NCI-H2107 (cell line): ENCODE measurements around the gene OSBPL5.
"Not testable (repeated sequence)": the region's sequence is repeated elsewhere in the genome, so short reads cannot be mapped to it uniquely, and the experiment has no call there.

Experiments
- DNase-seq: peaks from one replicate; lab custom pipeline; 2025; lab: John Stamatoyannopoulos, UW

The OSBPL5 gene

DNA sequence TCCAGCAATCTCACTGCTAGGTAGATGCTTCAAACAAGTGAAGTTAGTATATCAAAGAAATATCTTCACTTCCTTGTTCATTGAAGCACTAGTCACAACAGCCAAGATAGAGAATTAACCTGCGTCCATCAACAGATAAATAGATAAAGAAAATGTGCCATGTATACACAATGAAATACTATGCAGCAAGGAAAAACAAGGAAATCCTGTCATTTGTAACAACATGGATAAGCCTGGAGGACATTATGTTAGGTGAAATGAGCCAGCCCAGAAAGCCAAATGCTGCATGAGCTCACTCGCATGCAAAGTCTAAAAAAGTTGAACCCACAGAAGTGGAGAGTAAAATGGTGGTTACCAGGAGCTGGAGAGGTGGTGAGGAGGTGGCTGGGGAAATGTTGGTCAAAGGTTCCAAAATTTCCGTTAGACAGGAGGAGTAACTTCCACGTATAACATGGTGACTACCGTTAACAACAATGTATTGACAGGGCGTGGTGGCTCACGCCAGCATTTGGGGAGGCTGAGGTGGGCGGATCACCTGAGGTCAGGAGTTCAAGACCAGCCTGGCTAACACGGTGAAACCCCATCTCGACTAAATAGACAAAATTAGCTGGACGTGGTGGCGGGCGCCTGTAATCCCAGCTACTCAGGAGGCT lies 84.3 kb downstream of the OSBPL5 start:
- no peak for DNase-seq

DNA sequence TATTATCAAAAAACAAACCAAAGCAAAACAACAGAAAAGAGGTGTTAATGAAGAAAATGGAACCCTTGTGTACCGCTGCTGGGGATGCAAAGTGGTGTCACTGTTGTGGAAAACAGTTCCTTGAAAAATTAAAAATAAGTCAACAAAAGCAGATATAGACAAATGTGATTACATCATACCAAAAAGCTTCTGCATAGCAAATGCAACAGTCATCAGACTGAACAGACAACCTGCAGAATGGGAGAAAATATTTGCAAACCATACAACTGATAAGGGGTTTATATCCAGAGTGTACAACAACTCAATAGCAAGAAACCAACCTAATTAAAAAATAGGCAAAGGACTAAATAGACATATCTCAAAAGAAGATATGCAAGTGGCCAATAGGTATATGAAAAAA lies 85.0 kb downstream of the OSBPL5 start:
- DNase-seq, result no peak

DNA sequence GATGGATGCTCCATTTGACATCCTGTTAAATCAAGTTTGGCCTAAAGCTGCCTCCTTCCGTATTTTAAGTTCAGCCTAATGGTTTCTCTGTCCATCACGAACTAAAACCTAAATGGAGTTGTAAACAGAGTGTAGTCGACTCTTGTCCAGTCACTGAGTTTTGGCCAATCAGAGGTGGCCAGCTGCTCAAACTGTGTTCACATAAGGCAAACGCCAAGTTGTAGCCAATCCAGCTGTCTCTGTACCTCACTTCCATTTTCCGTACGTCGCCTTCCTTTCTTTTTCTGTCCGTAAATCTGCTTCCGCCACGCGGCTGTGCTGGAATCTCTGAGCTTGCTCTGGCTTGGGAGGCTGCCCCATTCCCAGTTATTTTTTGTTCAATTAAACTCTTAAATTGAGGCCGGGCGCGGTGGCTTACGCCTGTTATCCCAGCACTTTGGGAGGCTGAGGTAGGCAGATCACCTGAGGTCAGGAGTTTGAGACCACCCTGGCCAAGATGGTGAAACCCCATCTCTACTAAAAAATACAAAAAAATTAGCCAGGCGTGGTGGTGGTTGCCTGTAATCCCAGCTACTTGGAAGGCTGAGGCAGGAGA lies 87.2 kb downstream of the OSBPL5 start:
- no peak for DNase-seq

DNA sequence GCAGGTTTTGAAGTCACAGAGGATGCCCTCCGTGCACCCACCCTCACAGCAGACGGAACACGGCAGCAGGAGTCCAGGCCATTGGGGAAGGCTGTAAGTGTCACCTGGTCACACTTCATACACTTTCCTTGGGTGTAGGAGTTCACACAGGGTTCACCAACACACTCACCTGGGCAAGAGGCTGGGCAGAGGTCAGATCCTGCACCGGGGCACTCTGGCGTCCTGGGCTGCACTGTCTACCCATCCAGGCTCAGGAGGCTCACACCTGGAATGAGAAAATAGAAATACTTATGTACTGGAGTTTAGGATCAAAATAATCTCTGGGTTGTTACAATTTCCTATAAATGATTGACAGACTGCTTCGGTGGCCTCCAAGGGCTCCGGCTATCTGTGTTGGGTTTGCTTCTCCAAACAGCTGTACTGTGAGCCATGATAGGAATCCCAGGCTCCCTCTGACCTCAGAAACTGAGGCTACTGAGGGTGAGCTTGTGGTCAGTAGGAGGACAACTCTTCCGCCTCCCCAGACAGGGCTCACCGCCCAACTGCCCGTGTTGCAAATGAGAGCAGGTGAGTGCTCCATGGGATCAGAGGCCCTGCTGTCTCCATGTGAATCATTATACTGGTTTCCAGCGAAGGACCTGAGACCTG lies 87.8 kb downstream of the OSBPL5 start:
- DNase-seq, result no peak

DNA sequence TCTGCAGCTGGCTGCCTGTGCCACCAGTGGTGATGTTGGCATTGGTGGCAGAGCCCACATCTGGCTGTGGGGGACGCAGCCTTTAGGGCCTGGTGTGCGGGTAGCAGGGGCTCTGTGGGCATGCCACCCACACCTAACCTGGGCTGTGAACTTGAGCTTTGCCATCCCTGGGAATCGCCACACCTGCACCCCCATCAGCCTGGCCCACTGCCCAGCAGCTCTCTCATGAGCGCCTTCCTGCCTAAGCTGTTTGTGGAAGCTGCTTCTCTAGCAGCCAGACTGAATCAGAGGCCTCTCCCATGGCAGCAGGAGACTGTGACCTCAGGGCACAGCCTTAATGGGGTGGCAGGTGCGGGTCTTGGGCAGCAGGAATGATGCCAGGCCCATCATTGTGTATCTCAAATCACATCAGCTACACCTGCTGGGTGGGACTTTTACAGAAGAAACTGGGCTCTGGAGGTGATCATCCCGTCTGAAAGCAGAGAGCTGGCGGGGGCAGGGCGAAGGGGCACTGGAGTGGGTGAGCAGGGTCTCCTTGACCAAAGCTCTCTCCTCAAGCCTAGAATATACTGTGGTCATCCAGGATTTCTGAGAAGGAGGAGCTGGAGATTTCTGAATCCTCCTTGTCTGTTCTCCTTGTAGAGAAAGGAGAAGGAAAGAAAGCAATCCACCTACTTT lies 90.1 kb downstream of the OSBPL5 start:
- DNase-seq, result peak; percentile 14

DNA sequence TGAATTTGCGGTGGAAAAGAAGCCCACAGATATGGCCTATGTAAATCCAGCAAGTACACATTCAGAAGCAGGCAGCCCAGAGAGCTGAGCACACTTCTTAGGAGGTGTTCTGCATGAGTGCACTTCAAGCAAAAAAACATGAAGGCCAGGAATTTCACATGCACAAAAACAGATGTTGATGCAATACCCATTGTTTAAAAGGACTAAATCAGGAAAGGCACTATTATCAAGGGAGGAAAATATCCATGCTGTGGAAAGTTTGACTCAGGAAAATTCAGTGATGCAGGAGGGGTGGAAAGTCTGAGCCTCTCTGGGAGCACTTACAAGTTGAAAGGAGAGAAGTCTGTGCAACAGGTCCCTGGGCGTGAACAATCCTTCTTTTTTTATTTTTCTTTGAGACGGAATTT lies 92.1 kb downstream of the OSBPL5 start:
- DNase-seq, result no peak

DNA sequence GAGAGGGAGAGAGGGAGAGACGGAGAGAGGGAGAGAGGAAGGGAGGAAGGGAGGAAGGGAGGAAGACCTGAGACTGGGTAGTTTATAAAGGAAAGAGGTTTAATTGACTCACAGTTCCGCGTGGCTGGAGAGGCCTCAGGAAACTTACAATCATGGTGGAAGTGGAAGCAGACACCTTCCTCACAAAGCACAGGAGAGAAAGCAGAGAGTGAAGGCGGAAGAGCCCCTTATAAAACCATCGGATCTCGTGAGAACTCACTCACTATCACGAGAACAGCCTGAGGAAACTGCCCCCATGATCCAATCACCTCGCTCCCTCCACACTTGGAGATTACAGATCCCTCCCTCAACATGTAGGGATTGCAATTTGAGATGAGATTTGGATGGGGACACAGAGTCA lies 95.7 kb downstream of the OSBPL5 start:
- DNase-seq, result no peak

DNA sequence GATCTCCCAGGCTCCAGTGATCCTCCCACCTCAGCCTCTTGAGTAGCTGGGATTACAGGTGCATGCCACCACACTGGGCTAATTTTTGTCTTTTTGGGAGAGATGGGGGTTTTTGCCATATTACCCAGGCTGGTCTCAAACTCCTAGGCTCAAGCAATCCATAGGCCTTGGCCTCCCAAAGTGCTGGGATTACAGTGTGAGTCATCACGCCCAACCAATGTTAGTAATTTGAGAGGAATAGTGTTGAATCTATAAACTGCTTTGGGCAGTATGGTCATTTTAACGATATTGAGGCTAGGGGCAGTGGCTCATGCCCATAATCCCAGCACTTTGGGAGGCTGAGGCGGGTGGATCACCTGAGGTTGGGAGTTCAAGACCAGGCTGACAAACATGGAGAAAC lies 98.8 kb downstream of the OSBPL5 start:
- not testable (repeated sequence) for DNase-seq

DNA sequence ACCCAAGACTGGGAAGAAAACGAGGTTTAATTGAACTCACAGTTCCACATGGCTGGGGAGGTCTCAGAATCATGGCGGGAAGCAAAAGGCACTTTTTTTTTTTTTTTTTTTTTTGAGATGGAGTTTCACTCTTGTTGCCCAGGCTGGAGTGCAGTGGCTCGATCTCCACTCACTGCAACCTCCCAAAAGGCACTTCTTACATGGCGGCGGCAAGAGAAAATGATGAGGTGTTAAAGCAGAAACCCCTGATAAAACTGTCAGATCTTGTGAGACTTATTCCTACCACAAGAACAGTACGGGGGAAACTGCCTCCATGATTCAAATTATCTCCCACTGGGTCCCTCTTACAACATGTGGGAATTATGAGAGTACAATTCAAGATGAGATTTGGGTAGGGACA lies 100.4 kb downstream of the OSBPL5 start:
- not testable (repeated sequence) for DNase-seq

DNA sequence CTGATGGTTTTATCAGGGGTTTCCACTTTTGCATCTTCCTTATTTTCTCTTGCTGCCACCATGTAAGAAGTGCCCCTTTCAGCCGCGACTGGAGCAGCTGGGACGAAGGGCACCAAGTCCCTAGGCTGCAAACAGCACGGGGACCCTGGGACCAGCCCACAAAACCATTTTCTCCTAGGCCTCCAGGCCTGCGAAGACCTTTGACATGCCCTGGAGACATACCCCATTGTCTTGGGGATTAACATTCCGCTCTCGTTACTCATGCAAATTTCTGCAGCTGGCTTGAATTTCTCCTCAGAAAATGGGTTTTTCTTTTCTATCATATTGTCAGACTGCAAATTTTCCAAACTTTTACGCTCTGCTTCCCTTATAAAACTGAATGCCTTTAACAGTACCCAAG lies 101.2 kb downstream of the OSBPL5 start:
- DNase-seq, result not testable (repeated sequence)

DNA sequence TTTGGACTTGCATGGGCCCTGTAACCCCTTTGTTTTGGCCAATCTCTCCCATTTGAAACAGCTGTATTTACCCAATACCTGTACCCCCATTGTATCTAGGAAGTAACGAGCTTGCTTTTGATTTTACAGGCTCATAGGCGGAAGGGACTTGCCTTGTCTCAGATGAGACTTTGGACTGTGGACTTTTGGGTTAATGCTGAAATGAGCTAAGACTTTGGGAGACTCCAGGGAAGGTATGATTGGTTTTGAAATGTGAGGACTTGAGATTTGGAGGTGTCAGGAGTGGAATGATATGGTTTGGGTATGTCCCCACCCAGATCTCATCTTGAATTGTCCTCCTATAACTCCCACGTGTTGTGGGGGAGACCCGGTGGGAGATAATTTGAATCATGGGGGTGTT lies 101.7 kb downstream of the OSBPL5 start:
- DNase-seq, result not testable (repeated sequence)

DNA sequence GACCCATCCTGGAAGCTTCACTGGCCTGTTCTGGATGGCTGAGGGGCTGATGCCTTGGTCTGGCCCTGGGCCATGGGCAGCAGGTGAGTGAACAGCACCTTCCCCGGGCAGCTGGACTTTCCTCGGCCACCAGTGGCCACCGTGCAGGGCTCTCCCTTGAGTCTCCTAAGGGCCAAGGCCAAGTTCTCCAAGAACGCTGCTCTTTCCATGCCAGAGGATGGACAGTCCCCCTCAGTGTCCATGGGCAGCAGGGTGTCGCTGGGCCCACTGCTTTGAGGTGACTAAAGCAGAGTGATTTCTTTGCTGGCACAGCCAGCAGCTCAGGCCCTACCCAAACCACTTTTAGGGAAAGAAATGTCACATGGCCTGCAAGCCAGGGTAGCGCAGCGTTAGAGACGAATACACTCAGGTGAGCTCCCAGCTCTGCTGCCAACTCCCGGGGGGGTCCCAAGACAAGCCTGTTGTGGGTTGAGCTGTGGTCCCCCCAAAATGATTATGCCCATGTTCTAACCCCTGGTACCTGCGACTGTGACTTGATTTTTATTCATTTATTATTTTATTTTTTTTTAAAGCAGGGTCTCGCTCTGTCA lies 104.6 kb downstream of the OSBPL5 start:
- no peak for DNase-seq

DNA sequence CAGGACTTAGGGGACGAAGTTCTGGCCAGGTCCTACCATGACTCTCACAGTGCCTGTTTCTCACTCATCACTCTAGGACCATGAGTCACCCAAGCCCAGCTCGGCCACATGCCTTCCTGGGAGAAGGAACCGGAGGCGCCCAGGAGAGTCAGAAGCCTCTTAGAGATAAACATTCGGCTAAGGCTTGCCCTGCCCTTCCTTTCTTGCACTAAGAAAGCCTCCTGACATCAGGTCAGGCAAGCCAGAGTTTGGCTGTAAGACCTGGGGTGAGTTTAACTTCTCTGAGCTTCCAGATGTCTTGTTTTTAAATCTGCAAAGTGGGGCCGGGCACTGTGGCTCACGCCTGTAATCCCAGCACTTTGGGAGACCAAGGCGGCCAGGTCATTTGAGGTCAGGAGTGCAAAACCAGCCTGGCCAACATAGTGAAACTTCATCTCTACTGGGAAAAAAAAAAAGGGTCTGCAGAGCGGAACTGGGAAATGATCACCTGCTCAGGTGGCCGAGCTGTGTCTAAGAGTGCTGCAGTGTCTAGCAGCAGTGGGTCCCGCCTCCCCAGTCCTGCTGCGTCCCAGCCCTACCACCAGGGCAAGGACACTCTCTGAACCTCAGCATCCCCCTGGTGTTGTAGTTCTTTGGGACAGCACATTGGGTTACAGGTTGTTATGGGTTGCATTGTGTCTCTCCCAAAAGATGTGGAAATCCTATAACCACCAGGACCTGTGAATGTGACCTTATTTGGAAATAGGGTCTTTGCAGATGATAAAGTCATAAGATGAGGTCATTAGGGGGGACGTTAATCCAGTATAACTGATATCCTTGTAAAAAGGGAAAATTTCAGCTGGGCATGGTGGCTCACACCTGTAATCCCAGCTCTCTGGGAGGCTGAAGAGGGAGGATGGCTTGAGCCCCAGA lies 106.1 kb downstream of the OSBPL5 start:
- no peak for DNase-seq

DNA sequence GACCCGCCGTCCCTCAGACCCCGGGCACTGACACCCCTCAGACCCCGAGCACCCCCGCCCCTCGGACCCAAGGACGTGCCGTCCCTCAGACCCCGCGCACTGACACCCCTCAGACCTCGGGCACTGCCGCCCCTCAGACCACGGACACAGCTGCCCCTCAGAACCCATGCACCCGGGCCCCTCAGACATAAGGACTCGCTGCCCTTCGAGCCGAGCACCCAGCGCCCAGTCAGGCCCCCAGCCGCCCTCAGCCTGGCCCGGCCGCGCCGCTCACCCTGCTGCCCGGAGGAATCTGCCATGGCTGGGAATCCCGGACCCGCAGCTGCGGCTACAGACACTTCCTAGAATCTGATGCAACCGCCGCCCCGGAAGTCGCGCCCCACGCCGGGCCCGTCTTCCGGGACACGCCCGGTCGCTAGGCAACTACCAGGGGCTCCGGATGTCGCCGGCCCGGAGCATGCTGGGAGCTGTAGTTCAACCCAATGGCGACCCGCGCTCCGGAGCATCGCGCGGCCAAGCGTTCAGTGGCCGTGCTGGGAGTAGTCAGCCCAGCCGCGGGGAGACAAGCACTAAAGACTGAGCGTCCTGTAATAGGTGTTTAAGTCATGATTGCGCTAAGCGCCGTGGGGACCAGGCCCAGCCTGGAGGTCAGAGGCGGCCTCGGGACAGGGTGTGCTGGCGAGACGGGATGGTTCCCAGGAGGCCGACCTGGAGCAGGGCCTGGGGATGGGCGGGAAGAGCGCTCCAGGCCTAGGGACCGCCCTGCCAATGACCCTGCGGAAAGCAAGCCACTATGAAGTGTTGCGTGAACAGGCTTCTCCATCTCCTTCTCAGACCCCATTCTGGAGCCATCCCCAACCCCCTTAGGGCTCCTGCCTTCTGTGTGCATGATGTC lies 107.8 kb downstream of the OSBPL5 start, which contains the start of gene CARS1:
Gene CARS1 (minus strand): TSS at position 355 of the 895 bp plus-strand sequence. CDS start 56 bp downstream, at position 299.
- DNase-seq, result peak; percentile 85

DNA sequence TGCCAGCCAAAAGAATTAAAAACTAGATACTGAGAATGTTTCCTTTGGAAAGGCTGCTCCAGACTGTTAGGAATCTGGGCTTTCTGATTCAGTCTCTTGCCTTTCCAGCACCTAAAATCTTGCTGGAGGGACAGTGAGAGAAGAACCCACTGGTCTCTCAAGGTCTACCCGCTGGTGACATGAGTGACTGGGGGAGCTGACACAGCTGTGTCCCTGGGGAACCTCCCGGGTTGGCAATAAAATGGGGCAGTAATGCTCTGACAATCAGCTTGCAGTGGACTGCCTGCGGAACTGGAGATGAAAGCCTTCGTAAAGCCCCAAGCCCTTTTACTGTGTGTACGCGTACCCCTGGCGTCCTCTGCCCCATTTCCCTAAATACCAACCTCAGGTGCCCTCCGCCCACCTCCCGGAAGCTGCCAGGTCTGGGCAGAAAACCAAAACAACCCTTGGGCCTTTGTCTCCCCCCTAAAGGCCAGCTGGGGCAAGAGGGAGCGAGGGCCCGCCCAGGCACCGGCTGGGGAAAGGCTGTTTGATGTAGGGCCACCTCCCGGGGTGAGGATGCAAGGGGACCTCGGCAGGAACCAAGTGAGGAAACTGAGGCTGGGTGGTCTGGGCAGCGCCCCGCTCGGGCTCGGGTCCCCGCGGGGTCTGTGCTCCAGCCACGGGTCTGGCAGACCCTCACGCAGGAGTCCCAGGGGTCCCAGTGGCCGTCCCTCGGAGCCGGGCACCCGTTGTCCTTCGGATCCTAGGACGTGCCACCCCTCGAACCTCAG lies 108.6 kb downstream of the OSBPL5 start:
- DNase-seq, result no peak

DNA sequence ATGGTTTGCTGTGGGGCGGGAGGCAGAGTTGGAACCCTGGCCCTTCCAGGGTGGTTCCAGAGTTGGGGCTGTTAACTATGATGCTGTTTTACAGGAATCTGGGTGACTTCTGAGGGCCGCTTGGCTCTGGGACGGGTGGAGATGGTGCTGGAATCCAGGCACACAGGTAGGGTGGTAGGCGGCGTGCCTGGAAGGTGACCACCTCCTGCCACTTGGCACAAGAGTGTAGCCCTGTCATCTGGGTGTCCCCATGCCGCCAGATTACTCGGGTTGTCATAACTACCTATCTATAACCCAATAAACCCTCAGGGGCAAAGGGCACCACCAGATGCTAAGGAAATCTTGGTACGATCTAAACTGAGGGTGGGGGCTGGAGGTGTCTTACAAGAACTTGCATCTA lies 109.2 kb downstream of the OSBPL5 start:
- no peak for DNase-seq

DNA sequence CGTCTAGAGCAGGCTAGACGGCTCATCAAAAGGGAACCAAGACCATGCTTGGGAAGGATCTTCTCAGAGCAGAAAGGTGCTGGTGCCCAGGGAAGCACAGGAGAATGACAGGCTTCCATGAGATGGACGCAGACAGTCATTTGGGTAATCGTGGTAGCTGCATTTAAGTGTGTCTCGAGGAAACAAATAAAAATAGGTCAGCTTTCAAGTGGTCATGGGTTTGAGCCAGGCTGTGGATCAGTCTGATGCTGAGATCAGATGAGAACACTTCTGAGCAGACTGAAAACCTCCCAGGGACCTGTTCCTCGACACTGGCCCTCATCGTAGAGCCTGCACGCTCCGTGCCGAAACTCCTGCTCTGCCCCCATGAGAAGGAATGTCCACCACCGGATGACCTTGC lies 112.5 kb downstream of the OSBPL5 start:
- no peak for DNase-seq

DNA sequence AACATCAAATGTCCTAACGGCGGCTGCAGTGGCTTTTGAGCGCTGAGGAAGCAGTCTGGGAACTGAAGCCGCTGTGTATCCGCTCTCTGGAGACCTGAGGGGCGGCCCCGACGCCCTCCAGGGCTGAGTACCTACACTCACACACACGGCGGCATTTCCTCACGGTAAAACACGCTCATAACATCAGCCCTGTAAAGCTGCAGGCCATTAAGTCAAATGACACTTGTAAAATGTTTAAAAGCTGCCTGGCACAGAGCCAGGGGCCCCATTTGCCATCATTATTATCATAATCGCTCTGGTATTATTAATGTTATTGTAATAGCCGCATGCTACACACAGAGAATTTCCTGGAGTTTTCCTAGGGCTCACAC lies 113.0 kb downstream of the OSBPL5 start:
- no peak for DNase-seq
